Thyroid gland (tissue), 4 donors: ENCODE measurements around the gene PTPRG.

ENCODE experiments used
- CTCF ChIP-seq, 6 experiments: fragments of 200-600 bp in 3 of 6; fragments of 450-650 bp in 3 of 6; sonication (generic) in 3 of 6; IDR thresholded peaks; one replicate each; pipeline ENCODE4 v1.5.1; 2016 to 2019; ENCODE audit warnings: antibody characterized with exemption in 6 of 6, mild to moderate bottlenecking in 2 of 6, inconsistent platforms in 1 of 6, moderate library complexity in 1 of 6
- POLR2A ChIP-seq, 2 donors: fragments of 450-650 bp; IDR thresholded peaks; one replicate each; pipeline ENCODE4 v1.6.1; 2017; ENCODE audit warnings: antibody characterized with exemption in 2 of 2, mild to moderate bottlenecking in 2 of 2, moderate library complexity in 1 of 2

DNA sequence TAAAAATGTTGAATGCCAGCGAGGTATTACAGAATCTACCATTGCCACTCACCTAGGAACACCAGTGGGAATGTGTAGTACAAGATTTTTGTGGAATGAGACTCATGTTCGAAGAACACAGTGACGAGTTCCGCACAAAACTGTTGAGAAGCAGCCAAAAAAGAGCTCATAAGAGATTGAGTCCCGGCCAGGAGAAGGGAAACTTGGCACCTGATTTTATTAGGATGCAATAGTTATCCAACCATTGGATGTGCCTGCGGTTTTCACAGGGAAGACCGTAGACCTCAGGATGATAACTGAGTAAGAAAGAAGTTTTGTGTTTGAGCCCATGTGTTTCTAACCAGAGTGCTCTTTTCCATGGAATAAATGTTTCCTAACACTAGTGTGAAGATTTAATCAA, 88.9 kb downstream of the PTPRG start:
- TF ChIP-seq CTCF (IDR thresholded peaks at IDR 0.05) = no peak
- TF ChIP-seq POLR2A (IDR thresholded peaks at IDR 0.05) = no peak
